GM12873 (cell line): ENCODE data around the gene FSTL5.

Experiments
- TF ChIP-seq, protein P1 (sequence below): IDR thresholded peaks from 2 replicates; pipeline ENCODE4 v1.5.1; 2012; ENCODE audit warnings: low read depth, mild to moderate bottlenecking, moderate library complexity, low read length, control low read depth; ENCODE audit not compliant: insufficient read depth; ENCODE audit errors: missing control alignments

The FSTL5 gene

DNA sequence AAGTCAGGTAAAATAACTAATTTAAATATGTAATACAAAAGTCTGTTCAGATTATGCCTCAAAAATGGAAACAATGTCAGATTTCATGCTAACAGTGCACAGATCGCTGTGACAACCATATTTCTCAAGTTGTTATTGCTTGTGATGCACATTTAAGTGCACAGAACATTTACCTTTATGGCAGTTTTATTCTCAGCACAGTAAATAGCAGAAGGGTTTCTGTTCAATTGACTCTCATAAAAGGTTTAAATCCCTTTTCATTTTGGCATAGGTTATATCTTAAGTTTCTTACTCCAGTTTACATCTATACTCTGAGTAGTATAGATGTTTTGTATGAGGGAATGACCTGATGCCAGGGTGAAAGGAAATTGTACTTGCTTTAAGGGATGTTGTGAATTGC lies 247.8 kb downstream of the FSTL5 start:
- TF ChIP-seq, protein P1, sequence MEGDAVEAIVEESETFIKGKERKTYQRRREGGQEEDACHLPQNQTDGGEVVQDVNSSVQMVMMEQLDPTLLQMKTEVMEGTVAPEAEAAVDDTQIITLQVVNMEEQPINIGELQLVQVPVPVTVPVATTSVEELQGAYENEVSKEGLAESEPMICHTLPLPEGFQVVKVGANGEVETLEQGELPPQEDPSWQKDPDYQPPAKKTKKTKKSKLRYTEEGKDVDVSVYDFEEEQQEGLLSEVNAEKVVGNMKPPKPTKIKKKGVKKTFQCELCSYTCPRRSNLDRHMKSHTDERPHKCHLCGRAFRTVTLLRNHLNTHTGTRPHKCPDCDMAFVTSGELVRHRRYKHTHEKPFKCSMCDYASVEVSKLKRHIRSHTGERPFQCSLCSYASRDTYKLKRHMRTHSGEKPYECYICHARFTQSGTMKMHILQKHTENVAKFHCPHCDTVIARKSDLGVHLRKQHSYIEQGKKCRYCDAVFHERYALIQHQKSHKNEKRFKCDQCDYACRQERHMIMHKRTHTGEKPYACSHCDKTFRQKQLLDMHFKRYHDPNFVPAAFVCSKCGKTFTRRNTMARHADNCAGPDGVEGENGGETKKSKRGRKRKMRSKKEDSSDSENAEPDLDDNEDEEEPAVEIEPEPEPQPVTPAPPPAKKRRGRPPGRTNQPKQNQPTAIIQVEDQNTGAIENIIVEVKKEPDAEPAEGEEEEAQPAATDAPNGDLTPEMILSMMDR, result no peak

DNA sequence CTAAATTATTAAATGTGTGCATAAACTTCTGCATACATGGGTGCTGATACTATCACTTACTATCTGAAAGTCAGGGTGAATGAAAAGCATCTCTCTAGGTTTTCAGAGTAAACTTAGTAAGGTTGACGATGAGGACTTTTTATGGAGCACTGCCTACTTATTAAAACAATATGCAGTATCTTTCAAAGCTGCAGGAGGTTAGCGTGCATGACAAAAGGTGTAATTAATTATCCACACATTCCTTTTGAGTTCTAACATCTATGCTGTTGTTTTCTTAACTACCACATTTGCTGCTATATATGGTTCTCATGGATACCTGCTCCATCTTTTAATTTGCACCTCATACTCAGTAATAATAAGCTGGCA lies 256.2 kb downstream of the FSTL5 start:
- TF ChIP-seq, protein P1, result no peak

DNA sequence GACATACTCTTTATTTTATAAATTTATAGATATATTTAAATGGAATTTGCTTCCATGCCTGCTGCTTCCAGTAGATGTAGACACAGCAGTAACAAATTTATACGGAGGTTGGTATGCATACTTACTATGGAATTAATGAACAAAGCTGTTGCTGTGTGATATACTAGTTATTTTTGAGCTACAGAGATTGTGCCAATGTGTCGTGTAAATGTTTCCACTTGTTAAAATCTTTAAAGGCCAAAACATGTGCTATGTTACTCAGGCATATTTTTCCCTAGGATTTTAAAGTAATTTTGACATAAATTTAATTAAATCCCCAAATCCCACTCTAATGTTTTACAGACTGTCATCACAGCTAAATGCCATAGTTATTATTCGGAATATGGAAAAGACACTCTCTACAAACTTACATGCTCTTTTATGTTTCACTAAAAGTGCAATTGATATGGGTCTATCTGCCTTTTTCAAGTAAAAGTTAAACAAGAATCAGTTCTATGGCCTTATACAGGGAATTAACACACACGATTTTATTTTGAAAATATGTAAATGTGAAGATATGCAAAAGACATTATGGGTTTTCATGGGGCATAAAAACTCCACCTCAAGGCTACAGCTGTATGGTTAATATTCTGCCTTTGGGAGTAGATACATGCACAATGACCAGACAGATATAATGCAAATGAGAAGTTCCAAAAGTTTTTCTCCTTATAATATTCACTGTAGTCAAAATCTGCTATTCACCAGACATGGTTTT lies 256.8 kb downstream of the FSTL5 start:
- TF ChIP-seq, protein P1, result no peak

DNA sequence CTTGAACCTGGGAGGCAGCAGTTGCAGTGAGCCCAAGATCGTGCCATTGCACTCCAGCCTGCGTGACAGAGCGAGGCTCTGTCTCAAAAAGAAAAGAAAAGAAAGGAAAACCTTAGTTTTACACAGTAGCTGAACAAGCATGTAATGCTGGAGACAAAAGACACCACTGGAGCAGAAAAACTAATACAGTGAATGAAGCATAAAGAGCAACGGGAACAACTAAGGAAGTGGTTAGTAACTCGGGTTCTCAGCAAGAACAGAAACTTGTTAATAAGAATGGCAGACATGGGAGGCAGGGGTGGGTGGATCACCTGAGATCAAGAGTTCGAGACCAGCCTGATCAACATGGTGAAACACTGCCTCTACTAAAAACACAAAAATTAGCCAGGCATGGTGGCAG lies 263.7 kb downstream of the FSTL5 start:
- TF ChIP-seq, protein P1, result no peak

DNA sequence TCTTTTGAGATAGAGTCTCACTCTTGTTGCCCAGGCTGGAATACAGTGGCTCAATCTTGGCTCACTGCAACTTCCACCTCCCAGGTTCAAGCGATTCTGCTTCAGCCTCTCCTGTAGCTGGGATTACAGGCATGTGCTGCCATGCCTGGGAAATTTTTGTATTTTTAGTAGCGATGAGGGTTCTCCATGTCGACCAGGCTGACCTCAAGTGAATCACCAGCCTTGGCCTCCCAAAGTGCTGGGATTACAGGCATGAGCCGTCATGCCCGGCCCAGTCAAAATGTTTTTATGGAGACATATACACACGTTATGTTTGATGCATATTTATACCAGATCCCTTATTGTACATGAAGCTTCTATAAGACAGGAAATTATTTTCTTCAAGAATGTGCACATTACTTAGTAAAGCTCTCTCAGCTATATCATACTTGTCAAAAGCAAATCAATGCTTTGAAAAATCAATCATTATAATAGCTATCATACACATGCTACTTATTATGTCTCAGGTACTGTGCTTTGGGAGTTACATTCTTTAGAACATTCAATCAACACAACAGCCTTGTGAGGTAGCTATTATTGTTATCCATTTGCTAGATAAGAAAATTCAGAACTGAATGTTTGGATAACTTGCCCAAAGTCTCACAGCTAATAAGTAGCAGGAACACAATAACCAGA lies 269.2 kb downstream of the FSTL5 start:
- TF ChIP-seq, protein P1, result no peak

DNA sequence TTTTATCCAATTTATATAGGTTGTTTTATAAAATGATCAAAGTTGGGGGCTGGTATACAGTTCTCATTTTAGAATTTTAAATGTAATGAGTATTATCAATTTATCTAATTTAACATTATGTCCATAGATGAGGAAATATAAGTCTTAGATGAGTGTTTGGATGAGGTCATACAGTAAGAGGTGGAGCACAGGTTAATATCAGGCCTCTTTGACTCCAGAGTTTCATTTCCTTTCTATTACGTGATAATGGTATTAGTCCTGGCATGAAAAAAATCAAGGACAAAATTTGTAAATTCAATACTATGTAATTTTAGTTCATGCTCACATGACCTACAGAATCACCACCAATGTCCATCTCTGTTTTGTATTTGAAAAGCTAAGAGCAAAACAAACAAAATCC lies 269.8 kb downstream of the FSTL5 start:
- TF ChIP-seq, protein P1, result no peak

DNA sequence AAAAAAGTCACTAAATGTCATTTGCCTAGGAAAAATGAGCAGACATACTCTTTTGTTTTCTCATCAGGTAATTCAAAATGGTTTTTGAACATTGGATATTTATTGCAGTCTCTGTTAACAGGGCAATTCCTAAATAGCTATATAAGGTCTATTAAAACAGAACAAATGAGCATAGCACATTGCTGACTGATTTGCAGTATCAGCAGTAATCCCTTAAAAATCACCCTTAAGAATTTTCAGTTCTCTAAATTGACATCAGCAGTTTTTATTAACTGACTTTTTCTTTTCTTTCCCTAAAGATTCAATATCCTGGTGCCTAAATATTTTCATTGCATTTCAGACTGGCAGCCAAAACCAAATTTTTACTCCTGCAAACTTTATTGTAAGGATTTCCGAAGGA lies 270.2 kb downstream of the FSTL5 start:
- TF ChIP-seq, protein P1, result no peak
